GM08714 (cell line): ENCODE measurements around the gene ASIC3.

Source experiments
- H3K4me3 ChIP-seq: fragments of 200-500 bp; sonication (Bioruptor generic); 2 replicates; pipeline ENCODE4 v1.5.1; 2014; ENCODE audit warnings: mild to moderate bottlenecking, low read length, inconsistent platforms
- ZNF274 ChIP-seq: IDR thresholded peaks from 2 replicates; pipeline ENCODE4 v1.6.1; 2012; ENCODE audit warnings: mild to moderate bottlenecking, low read depth, low read length

ASIC3 gene

GRCh38 chr7:151075978-151076426 lies 27.7 kb downstream of the ASIC3 start:
- TF ChIP-seq ZNF274: no peak
- no peak overlapping the region for H3K4me3 ChIP-seq

GRCh38 chr7:151076863-151077704 lies 28.8 kb downstream of the ASIC3 start:
- no peak for TF ChIP-seq ZNF274

GRCh38 chr7:151077705-151078232 lies 29.4 kb downstream of the ASIC3 start:
- TF ChIP-seq ZNF274: no peak
- no peak overlapping the region for H3K4me3 ChIP-seq

More at GRCh38 chr7:151076863-151077704, 28.8 kb downstream of the ASIC3 start:
- no peak overlapping the region for H3K4me3 ChIP-seq

GRCh38 chr7:151078233-151079040 lies 30.1 kb downstream of the ASIC3 start:
- no peak for TF ChIP-seq ZNF274
- no peak overlapping the region for H3K4me3 ChIP-seq

- TF ChIP-seq ZNF274: no peak
- H3K4me3 ChIP-seq: peak overlapping the region; percentile 69
These were observed 31.0 kb downstream of the ASIC3 start for GRCh38 chr7:151079199-151079910.

GRCh38 chr7:151080067-151080521 lies 31.8 kb downstream of the ASIC3 start:
- no peak for TF ChIP-seq ZNF274

GRCh38 chr7:151080522-151081169 lies 32.3 kb downstream of the ASIC3 start, which contains the start of gene FASTK:
Gene FASTK, minus strand, starts transcription at chr7:151080809. Its CDS starts 43 bp downstream, at chr7:151080766.
- no peak for TF ChIP-seq ZNF274
- H3K4me3 ChIP-seq: peak within 1 kb of the TSS; percentile 69

More at GRCh38 chr7:151080067-151080521, 31.8 kb downstream of the ASIC3 start:
- peak overlapping the region; percentile 69 for H3K4me3 ChIP-seq

- H3K4me3 ChIP-seq: peak overlapping the region; percentile 29; the same call in 1 of the 2 replicates
- no peak for TF ChIP-seq ZNF274
These were observed 33.1 kb downstream of the ASIC3 start for GRCh38 chr7:151081170-151082101.

- H3K4me3 ChIP-seq: peak overlapping the region; percentile 90
- TF ChIP-seq ZNF274: no peak
These were observed 34.1 kb downstream of the ASIC3 start for GRCh38 chr7:151082141-151083070.

- TF ChIP-seq ZNF274: no peak
- H3K4me3 ChIP-seq: peak within 1 kb of the TSS; percentile 90
These were observed 34.9 kb downstream of the ASIC3 start, which contains the start of gene TMUB1 for GRCh38 chr7:151083071-151083823. Gene TMUB1, minus strand, starts transcription at chr7:151083493. Its CDS starts 930 bp downstream, at chr7:151082563.
